GM21381 (cell line): ENCODE measurements around the gene OASL.
"Not testable (repeated sequence)": the region's sequence is repeated elsewhere in the genome, so short reads cannot be mapped to it uniquely, and the experiment has no call there.

Experiments
- ATAC-seq: cut with Tn5 transposase; IDR thresholded peaks from one replicate; pipeline ENCODE4 v1.9.1; 2021; ENCODE audit warnings: mild to moderate bottlenecking, moderate library complexity; ENCODE audit not compliant: unreplicated experiment

OASL gene

GRCh38 chr12:121038861-121039668 is at the start of gene OASL:
TSS of gene OASL (minus strand) at chr12:121039246. CDS start at chr12:121038971, 275 bp downstream.
- ATAC-seq = peak; percentile 73

DNA sequence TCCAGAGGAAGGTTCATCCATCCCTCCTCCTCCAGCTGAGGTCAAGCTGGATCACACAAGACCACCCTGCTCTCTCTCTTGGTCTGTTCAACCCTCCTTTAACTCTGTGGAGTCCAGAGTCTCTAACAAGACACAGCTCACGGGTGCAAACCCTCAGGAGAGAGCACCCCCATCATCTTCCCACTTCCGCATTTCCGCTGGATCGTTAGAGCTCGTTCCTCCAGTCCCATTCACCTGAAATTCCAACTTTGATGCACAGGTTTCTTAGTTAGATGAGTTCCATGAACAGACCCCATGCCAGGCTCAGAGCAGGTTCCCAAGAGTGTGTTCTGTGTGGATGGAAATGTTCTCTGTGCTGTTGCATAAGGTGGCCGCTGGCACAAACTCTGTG is 49.1 kb upstream of the OASL start:
- ATAC-seq = no peak

- no peak for ATAC-seq
Measured at GRCh38 chr12:121087467-121088194, 48.6 kb upstream of the OASL start.

- no peak for ATAC-seq
Measured at GRCh38 chr12:121086781-121087295, 47.8 kb upstream of the OASL start.

GRCh38 chr12:121085506-121086353 is 46.7 kb upstream of the OASL start:
- no peak for ATAC-seq

GRCh38 chr12:121085069-121085468 is 46.0 kb upstream of the OASL start:
- no peak for ATAC-seq

DNA sequence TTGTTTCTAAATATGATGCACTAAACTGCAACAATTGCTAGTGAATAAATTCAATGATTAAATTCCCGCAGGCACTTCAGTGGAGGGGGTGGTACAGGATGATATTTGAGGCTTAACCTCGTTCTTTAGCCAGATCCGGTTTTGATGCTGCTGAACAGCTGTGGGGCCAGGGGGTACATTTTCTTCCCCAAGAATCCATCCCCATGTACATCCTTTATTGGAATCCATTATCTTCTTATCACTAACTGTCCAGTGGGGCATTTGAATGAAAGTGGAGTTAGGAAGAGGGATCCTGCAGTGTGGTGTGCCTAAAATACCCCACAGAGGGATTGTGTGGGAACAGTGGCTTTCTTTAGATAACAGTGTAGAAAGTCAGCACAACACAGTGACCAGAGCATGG is 45.2 kb upstream of the OASL start:
- ATAC-seq = no peak

- ATAC-seq = no peak
Measured at GRCh38 chr12:121080909-121081308, 41.9 kb upstream of the OASL start.

- ATAC-seq = no peak
Measured at GRCh38 chr12:121079736-121080272, 40.8 kb upstream of the OASL start.

GRCh38 chr12:121077440-121077839 is 38.4 kb upstream of the OASL start:
- ATAC-seq = not testable (repeated sequence)

- ATAC-seq = not testable (repeated sequence)
Measured at GRCh38 chr12:121075911-121076310, 36.9 kb upstream of the OASL start.

DNA sequence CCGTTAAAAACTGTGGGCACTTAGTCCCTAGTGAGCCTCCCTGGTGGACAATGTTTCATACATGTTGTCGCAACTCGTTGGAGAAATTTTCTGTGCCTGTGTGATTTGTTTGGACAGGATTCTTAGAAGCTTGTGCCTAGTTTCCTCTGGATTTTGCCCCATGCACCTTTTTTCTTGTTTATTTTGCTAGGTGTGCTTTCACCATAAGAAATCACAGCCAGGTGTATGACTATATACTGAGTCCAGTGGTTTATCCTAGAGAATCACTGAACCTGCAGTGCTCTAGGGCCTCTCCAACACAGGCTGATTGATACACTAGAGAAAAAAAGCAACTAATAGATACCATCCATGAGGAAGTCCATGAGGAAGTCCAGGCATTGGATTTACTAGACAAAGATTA is 33.1 kb upstream of the OASL start:
- no peak for ATAC-seq

DNA sequence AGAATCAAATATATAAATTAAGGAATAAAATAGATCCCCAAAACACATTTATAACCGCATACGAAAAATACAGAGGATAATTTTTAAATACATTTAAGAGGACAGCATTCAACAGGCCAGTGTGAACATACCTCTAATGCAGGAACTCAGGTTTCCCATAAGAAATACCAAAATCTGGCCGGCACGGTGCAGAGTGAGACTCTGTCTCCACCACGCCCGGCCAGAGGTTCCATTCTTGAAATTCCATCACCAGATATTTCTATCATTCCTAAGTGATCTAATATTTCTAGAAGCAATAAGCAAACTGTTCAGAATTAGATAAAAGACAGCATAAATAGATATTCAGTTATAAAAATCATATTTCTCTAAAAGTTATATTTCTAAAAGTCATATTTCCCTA is 30.2 kb upstream of the OASL start:
- no peak for ATAC-seq

DNA sequence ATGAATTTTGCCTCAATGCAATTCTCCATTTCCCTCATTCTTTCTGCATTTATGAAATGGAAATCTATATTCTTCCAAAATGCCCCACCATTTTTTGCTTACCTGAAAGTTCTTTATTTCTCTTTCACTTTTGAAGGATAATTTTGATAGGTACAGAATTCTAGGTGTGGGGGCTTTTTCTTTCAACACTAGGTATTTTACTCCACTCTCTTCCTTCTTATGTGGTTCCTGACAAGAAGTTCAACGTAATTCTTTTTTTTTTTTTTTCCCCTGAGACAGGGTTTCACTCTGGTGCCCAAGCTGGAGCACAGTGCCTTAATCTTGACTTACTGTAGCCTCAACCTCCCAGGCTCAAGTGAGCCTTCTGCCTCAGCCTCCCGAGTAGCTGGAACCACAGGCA is 26.3 kb upstream of the OASL start:
- ATAC-seq = no peak

DNA sequence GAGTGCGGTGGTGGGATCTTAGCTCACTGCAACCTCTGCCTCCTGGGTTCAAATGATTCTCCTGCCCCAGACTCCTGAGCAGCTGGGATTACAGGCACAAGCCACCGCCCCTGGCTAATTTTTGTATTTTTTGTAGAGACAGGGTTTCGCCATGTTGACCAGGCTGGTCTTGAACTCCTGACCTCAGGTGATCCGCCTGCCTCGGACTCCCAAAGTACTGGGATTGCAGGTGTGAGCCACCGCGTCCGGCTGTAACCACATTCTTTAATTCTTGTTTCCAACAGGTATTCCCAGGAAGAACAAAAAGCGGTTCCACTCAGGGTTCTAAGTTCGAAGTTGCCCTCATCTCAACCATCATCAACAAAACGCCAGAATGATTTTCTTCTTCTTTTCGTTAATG is 25.5 kb upstream of the OASL start:
- not testable (repeated sequence) for ATAC-seq

DNA sequence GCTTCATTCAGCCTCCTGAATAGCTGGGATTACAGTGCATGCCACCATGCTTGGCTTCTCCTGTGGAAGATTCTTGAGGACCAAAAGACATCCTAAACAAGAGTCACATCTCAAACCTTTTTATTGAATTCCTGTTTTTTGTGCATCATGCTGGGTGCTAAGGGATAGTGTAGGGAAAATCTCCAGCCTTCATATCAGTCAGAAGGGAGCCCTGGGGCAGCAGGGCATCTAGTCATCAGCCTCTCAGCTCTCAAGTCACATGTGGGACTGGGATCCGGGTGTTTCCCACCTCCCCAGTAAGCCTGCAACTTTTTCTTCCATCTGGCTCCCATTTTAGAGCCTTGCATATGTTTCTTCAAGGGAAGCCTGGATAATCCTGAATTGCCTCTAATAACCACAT is 25.1 kb upstream of the OASL start:
- ATAC-seq = no peak

DNA sequence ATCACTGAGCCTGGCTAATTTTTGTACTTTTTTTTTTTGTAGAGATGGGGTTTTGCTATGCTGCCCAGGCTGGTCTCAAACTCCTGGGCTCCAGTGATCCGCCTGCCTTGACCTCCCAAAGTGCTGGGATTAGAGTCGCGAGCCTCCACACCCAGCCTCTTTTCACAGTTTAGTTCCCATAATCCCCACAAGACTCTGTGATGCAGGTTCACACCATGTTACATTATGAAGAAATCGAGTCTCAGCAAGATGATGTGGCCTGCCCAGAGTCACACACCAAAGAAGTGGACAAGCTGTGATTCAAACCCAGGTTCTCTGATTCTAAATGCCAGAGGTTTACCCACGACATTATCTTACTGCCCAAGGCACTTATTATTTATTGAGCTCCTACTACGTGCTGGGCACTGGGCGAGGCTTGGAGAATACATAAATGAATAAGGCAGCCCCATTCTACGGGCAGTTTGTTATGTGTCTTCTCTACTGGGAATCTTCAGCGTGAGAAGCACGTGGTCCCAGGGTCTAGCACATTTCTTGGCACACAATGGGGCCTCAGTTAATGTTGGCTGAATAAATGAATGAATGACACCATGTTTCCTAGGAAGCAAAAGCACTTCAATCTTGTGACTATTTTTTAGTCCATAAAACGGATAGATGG is 23.5 kb upstream of the OASL start:
- no peak for ATAC-seq

- ATAC-seq = no peak
Measured at GRCh38 chr12:121061831-121062230, 22.8 kb upstream of the OASL start.

- ATAC-seq = peak; percentile 79
Measured at GRCh38 chr12:121060149-121061001, 21.3 kb upstream of the OASL start.
